GM10248 (cell line): Measurements from ENCODE around the gene TBCCD1.
A peak's percentile ranks its signal among the peaks of the same experiment; 100 is the strongest.
"Not testable (repeated sequence)": the region's sequence is repeated elsewhere in the genome, so short reads cannot be mapped to it uniquely, and the experiment has no call there.

Experiments used
- CTCF ChIA-PET: fragments of 300-600 bp; sonication (Branson Sonifier 250); formaldehyde crosslinking; extraction: SDS; loops from one replicate; lab custom pipeline; 2021; ENCODE audit warnings: antibody characterized with exemption; lab: Yijun Ruan, JAX
- POLR2A ChIA-PET: fragments of 350-650 bp; sonication (Branson Sonifier 250); formaldehyde crosslinking; extraction: SDS; loops from one replicate; lab custom pipeline; 2020; ENCODE audit warnings: antibody characterized with exemption; lab: Yijun Ruan, JAX
- DNase-seq: peaks from one replicate; pipeline ENCODE4 v3.0.0; 2012; ENCODE audit errors: extremely low spot score
- TF ChIP-seq, protein P1 (sequence below): IDR thresholded peaks from 2 replicates; pipeline ENCODE4 v1.5.1; 2012; ENCODE audit warnings: mild to moderate bottlenecking, low read depth; ENCODE audit errors: extremely low read depth, missing control alignments, control extremely low read depth

Gene TBCCD1

DNA sequence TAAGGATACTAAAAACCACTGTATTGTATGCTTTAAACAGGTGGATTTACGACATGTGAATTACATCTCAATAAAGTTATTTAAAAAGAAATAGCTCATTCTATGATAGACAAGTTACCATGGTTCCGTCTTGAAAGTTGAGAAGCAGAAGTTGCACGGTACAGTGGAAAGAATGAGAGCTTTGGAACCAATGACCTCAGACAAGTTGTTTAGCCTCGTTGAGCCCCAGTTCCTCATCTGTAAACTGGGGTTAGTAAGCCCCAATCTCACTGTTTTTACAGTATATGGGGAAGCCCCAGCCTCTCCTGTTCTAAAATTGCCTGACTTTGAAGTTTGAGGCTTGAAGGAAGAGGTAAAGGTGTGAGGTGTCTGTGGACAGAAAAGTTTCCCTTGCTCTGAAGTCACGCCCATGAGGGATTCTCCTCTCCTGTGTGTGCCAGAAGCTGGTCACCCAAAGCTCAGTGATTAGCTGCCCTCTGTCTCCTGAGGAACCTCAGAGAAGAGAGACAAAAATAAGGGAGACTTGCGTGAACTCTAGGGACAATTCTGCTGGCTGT, 32.9 kb downstream of the TBCCD1 start:
- TF ChIP-seq, protein P1, sequence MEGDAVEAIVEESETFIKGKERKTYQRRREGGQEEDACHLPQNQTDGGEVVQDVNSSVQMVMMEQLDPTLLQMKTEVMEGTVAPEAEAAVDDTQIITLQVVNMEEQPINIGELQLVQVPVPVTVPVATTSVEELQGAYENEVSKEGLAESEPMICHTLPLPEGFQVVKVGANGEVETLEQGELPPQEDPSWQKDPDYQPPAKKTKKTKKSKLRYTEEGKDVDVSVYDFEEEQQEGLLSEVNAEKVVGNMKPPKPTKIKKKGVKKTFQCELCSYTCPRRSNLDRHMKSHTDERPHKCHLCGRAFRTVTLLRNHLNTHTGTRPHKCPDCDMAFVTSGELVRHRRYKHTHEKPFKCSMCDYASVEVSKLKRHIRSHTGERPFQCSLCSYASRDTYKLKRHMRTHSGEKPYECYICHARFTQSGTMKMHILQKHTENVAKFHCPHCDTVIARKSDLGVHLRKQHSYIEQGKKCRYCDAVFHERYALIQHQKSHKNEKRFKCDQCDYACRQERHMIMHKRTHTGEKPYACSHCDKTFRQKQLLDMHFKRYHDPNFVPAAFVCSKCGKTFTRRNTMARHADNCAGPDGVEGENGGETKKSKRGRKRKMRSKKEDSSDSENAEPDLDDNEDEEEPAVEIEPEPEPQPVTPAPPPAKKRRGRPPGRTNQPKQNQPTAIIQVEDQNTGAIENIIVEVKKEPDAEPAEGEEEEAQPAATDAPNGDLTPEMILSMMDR, result no peak
- POLR2A ChIA-PET, result interaction anchor here (0.6 to 2.2 kb wide), 7 partner anchors 8 to 269 kb away, joined by 3 to 10 read pairs (median 6); partner anchors contain the start of gene DNAJB11
- CTCF ChIA-PET, result interaction anchor here (0.9 to 14.2 kb wide), 12 partner anchors 7 to 591 kb away, joined by 3 to 356 read pairs (median 9); partner anchors contain the start of gene ETV5
- peak; percentile 64 for DNase-seq

DNA sequence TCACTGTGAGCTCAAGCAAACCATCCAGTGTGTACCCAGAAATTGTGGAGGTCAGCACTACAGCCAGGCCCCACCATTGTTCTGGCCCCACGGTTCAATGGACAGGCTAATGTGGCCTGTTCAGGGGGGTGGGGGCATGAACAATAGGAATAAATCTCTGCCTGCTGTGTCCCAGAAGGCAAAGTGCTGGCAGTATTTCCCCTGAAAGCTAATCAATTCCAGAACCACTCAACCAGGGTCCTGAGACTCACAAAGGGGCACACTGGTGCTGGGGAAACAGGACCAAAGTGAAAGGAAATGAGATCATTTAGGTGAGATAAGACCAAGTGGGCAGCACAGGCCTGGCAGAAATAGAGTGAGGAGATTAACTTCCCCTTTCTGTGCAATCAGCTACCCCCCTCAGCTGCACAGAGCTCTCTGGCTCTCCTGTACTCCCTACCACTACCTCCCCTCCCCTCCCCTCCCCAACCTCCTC, 34.5 kb downstream of the TBCCD1 start:
- peak; percentile 44 for DNase-seq
- TF ChIP-seq, protein P1, result no peak
- POLR2A ChIA-PET, result interaction anchor here (0.5 to 1.4 kb wide), 2 partner anchors 14 to 25 kb away, joined by 3 to 4 read pairs; no protein-coding TSS in a partner anchor
- CTCF ChIA-PET, result interaction anchor here (1.2 to 14.2 kb wide), 10 partner anchors 8 to 589 kb away, joined by 3 to 356 read pairs (median 10); no protein-coding TSS in a partner anchor

DNA sequence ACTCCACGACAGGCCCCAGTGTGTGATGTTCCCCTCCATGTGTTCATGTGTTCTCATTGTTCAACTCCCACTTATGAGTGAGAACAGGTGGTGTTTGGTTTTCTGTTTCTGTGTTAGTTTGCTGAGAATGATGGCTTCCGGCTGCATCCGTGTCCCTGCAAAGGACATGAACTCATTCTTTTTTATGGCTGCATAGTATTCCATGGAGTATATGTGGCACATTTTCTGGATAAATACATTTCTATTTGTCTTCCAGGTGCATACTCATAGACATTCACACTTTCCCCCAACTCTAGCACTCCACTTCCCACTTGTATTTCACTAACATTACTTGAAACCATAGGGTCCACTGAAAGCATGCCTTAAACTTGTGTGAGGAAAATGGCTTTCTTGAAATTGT, 35.4 kb downstream of the TBCCD1 start:
- POLR2A ChIA-PET, result interaction anchor here (1.4 kb wide), 1 partner anchor 13 kb away, joined by 4 read pairs; no protein-coding TSS in a partner anchor
- not testable (repeated sequence) for DNase-seq
- CTCF ChIA-PET, result interaction anchor here (5.9 to 14.2 kb wide), 3 partner anchors 12 to 275 kb away, joined by 68 to 356 read pairs (median 126); no protein-coding TSS in a partner anchor

DNA sequence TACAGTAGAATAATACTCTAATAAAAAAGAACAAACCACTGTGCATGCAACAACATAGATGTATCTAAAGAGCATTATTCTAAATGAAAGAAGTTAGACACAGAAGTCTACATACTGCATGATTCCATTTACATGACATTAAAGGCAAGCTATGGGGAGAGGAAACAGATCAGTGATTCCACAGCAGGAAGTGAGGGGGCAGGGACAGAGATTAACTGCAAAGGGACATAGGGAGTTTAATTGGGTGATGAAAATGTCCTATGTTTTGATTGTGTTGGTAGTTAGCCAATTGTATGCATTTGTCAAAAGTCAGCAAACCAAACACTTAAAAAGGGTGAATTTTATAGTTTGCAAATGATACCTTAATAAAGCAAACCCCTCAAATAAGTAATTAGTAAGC, 36.7 kb downstream of the TBCCD1 start:
- TF ChIP-seq, protein P1, result no peak
- DNase-seq, result no peak
- ChIA-PET CTCF (interaction anchor here (3.9 to 6.9 kb wide), 2 partner anchors 8 to 12 kb away, joined by 48 to 110 read pairs; no protein-coding TSS in a partner anchor), POLR2A (no interaction called here)

DNA sequence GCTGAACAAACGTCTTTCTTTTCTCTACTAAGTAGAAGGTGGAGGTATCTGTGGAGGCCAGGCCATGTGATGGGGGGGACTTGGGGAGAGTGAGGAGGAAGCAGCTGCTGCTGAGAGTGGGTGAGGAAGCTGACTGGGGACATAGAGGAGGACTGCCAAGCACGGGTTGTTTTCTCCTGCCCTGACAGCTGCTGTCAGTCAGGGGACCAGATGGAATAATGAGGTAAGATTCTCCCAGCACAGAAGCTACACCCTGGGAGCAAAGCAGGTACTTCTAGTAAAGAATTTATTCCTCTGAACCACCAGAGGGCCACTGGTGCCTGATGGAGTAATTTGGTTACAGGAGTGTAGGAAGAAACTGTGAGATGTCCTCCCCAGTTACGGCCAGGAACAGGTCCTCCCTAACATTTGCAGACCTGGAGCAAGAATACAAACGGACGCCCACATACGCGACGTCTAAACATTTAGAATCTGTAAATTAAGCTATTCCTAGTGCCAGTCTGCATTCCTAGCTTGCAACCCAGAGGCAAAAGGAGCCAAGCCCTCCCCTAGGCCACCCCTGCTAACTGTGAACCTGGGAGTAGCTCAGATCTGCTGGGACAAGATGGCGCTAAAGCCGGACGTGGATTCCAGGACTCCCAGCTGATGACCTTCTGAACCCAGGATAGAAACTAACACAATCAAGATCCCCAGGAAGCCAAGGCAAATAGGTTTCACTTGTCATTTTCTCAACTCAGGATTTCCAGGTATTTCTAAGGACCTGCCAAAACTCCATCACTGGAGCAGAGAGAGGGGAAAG, 37.7 kb downstream of the TBCCD1 start:
- no peak for DNase-seq
- TF ChIP-seq, protein P1, result peak; percentile 18
- POLR2A ChIA-PET, result interaction anchor here (0.9 to 1.2 kb wide), 2 partner anchors 9 to 11 kb away, joined by 3 to 4 read pairs; no protein-coding TSS in a partner anchor
- CTCF ChIA-PET, result interaction anchor here (0.7 to 6.9 kb wide), 15 partner anchors 9 to 585 kb away, joined by 3 to 110 read pairs (median 4); no protein-coding TSS in a partner anchor

DNA sequence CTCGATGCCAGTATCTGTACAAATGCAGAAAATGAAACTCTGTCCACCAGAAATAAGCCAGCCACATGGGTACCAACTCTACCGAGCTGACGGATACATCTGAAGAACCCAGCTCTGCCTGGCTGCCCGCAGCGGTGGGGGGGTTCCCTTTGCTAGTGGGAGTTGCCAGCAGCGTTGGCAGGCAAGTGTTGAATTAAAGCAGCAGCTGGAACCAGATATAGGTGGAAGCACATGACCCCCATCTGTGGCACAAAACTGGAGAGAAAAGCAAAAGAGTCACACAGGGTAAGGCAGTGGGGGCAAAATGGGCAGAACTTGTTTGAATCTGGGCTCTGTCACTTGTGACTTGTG, 40.9 kb downstream of the TBCCD1 start:
- POLR2A ChIA-PET, result interaction anchor here (0.9 to 1.2 kb wide), 3 partner anchors 8 to 21 kb away, joined by 4 to 5 read pairs (median 4); no protein-coding TSS in a partner anchor
- CTCF ChIA-PET, result interaction anchor here (1.0 to 6.9 kb wide), 7 partner anchors 9 to 543 kb away, joined by 3 to 110 read pairs (median 7); no protein-coding TSS in a partner anchor
- TF ChIP-seq, protein P1, result no peak
- no peak for DNase-seq
